ENCODE measurements around the gene SYNJ2.
"Not testable (repeated sequence)": the region's sequence is repeated elsewhere in the genome, so short reads cannot be mapped to it uniquely, and the experiment has no call there.

SYNJ2 gene

DNA sequence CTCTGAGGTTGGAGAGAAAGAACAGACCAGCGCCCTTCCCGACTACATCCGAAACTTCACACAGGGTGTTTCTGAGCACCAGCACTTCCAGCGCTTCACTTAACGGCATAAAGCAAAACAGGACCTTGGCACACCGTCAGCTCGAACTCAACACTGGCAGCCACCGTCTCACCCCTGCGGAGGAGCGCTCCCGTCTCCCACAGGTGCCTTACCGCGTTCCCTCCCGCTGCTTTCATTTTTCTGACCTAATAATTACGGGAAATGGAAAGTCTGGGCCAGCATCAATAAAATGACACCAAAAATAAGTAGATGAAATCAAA lies 37.7 kb upstream of the SYNJ2 start:
- H3K4me1 ChIP-seq (ENCODE audit: control insufficient read depth, insufficient read depth, low read length) = no peaks in the 10 kb centered on the region
- no peaks in the 10 kb centered on the region for H3K27me3 ChIP-seq (ENCODE audit: control insufficient read depth, insufficient read depth, low read length)
- no peak overlapping the region for H3K27ac ChIP-seq (ENCODE audit: low read length)
- DNase-seq (ENCODE audit: low read depth, low spot score) = no peak
- H3K36me3 ChIP-seq (ENCODE audit: control insufficient read depth, insufficient read depth, low read length) = peaks cover 18% of the 10 kb centered on the region
- no peaks in the 10 kb centered on the region for H3K9me3 ChIP-seq (ENCODE audit: control insufficient read depth, insufficient read depth, low read length)
- WGBS (ENCODE audit: insufficient coverage, insufficient read length) = no CpG with 5 or more reads among the region's 15 CpGs
- no peak overlapping the region for H3K4me3 ChIP-seq (ENCODE audit: low read length)

GRCh38 chr6:157944983-157945931 lies 36.4 kb upstream of the SYNJ2 start:
- Histone ChIP-seq H3K36me3 (ENCODE audit: control insufficient read depth, insufficient read depth, low read length) (peaks cover 16% of the 10 kb centered on the region), H3K27me3 (ENCODE audit: control insufficient read depth, insufficient read depth, low read length) (no peaks in the 10 kb centered on the region), H3K9me3 (ENCODE audit: control insufficient read depth, insufficient read depth, low read length) (no peaks in the 10 kb centered on the region), H3K27ac (ENCODE audit: low read length) (no peak overlapping the region), H3K4me1 (ENCODE audit: control insufficient read depth, insufficient read depth, low read length) (no peaks in the 10 kb centered on the region), H3K4me3 (ENCODE audit: low read length) (no peak overlapping the region)
- DNase-seq (ENCODE audit: low read depth, low spot score) = no peak
- no CpG with 5 or more reads among the region's 14 CpGs for WGBS (ENCODE audit: insufficient coverage, insufficient read length)

- no CpG with 5 or more reads among the region's 6 CpGs for WGBS (ENCODE audit: insufficient coverage, insufficient read length)
- DNase-seq (ENCODE audit: low read depth, low spot score) = no peak
- Histone ChIP-seq H3K36me3 (ENCODE audit: control insufficient read depth, insufficient read depth, low read length) (peaks cover 12% of the 10 kb centered on the region), H3K4me3 (ENCODE audit: low read length) (no peak overlapping the region), H3K9me3 (ENCODE audit: control insufficient read depth, insufficient read depth, low read length) (no peaks in the 10 kb centered on the region), H3K27ac (ENCODE audit: low read length) (no peak overlapping the region), H3K4me1 (ENCODE audit: control insufficient read depth, insufficient read depth, low read length) (no peaks in the 10 kb centered on the region), H3K27me3 (ENCODE audit: control insufficient read depth, insufficient read depth, low read length) (no peaks in the 10 kb centered on the region)
These were observed 35.5 kb upstream of the SYNJ2 start for GRCh38 chr6:157946053-157946617.

DNA sequence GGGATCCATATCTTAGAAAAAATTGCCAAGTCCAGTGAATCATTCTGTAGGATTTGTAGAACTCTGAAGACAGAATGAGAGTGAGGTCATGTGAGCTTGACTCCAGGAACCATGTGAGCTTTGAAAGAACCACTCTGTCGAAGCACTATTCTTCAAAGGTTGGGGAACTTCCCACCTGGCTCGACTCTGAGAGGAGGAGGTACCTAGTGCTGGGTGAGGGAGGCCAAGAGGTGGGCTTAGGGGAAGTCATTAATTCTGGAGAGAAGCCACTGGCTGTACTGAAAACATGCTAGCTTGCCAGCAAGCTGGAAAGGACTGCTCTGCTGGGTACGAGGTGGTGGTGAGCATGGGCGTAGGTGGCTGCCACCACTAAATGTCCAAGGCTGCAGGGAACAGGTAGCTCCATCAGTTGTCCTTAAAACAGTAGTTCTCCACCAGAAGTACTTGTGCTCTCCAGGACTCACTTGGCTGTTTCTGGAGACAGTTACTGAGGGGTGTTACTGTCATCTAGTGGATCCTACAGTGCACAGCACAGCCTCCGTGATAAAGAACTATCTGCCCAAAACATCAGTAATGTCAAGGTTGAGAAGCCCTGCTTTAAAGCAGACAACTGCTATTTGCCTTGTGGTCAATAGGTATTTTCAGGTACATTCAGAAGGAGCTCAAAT lies 34.7 kb upstream of the SYNJ2 start:
- Histone ChIP-seq H3K27me3 (ENCODE audit: control insufficient read depth, insufficient read depth, low read length) (no peaks in the 10 kb centered on the region), H3K4me1 (ENCODE audit: control insufficient read depth, insufficient read depth, low read length) (no peaks in the 10 kb centered on the region), H3K9me3 (ENCODE audit: control insufficient read depth, insufficient read depth, low read length) (no peaks in the 10 kb centered on the region), H3K27ac (ENCODE audit: low read length) (no peak overlapping the region), H3K4me3 (ENCODE audit: low read length) (no peak overlapping the region), H3K36me3 (ENCODE audit: control insufficient read depth, insufficient read depth, low read length) (peaks cover 11% of the 10 kb centered on the region)
- WGBS (ENCODE audit: insufficient coverage, insufficient read length) = no CpG with 5 or more reads among the region's 5 CpGs
- DNase-seq (ENCODE audit: low read depth, low spot score) = no peak

DNA sequence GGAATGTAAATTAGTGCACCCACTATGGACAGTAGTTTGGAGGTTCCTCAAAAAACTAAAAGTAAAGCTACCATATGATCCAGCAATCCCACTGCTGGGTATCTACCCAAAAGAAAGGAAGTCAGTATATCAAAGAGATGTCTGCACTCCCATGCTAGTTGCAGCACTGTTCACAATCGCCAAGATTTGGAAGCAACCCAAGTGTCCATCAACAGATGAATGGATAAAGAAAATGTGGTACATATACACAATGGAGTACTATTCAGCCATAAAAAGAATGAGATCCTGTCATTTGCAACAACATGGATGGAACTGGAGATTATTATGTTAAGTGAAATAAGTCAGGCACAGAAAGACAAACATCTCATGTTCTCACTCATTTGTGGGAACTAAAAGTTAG lies 30.8 kb upstream of the SYNJ2 start:
- not testable (repeated sequence) for H3K27me3 ChIP-seq (ENCODE audit: control insufficient read depth, insufficient read depth, low read length); H3K36me3 ChIP-seq (ENCODE audit: control insufficient read depth, insufficient read depth, low read length); H3K9me3 ChIP-seq (ENCODE audit: control insufficient read depth, insufficient read depth, low read length); H3K27ac ChIP-seq (ENCODE audit: low read length); H3K4me3 ChIP-seq (ENCODE audit: low read length); DNase-seq (ENCODE audit: low read depth, low spot score); H3K4me1 ChIP-seq (ENCODE audit: control insufficient read depth, insufficient read depth, low read length)
- no CpG with 5 or more reads among the region's 1 CpG for WGBS (ENCODE audit: insufficient coverage, insufficient read length)

DNA sequence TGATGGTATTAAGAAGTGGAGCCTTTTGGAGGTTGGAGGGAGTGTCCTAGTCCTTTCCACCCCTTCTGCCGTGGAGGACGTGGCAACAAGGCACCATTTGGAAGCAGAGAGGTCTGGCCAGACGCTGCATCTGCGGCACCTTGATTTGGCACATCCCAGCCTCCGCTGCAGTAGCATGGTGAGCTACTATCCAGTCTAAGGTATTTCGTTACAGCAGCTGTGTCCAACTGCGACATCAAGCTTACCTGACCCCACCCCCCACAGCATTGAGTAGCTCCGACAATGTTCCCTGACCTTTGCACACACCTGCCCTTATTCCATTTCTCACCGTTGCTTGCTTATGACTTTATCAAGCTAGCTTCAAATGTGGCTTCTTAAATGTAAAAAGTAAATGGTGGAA lies 29.8 kb upstream of the SYNJ2 start:
- no peak overlapping the region for H3K27ac ChIP-seq (ENCODE audit: low read length)
- WGBS (ENCODE audit: insufficient coverage, insufficient read length) = no CpG with 5 or more reads among the region's 9 CpGs
- H3K4me1 ChIP-seq (ENCODE audit: control insufficient read depth, insufficient read depth, low read length) = no peaks in the 10 kb centered on the region
- H3K9me3 ChIP-seq (ENCODE audit: control insufficient read depth, insufficient read depth, low read length) = no peaks in the 10 kb centered on the region
- DNase-seq (ENCODE audit: low read depth, low spot score) = no peak
- H3K36me3 ChIP-seq (ENCODE audit: control insufficient read depth, insufficient read depth, low read length) = no peaks in the 10 kb centered on the region
- no peaks in the 10 kb centered on the region for H3K27me3 ChIP-seq (ENCODE audit: control insufficient read depth, insufficient read depth, low read length)
- no peak overlapping the region for H3K4me3 ChIP-seq (ENCODE audit: low read length)

GRCh38 chr6:157952861-157953351 lies 28.8 kb upstream of the SYNJ2 start:
- Histone ChIP-seq H3K36me3 (ENCODE audit: control insufficient read depth, insufficient read depth, low read length) (no peaks in the 10 kb centered on the region), H3K9me3 (ENCODE audit: control insufficient read depth, insufficient read depth, low read length) (no peaks in the 10 kb centered on the region), H3K4me3 (ENCODE audit: low read length) (no peak overlapping the region), H3K27me3 (ENCODE audit: control insufficient read depth, insufficient read depth, low read length) (no peaks in the 10 kb centered on the region), H3K4me1 (ENCODE audit: control insufficient read depth, insufficient read depth, low read length) (no peaks in the 10 kb centered on the region), H3K27ac (ENCODE audit: low read length) (no peak overlapping the region)
- DNase-seq (ENCODE audit: low read depth, low spot score) = no peak
- no CpG with 5 or more reads among the region's 7 CpGs for WGBS (ENCODE audit: insufficient coverage, insufficient read length)

- Histone ChIP-seq H3K4me3 (ENCODE audit: low read length) (no peak overlapping the region), H3K9me3 (ENCODE audit: control insufficient read depth, insufficient read depth, low read length) (no peaks in the 10 kb centered on the region), H3K36me3 (ENCODE audit: control insufficient read depth, insufficient read depth, low read length) (no peaks in the 10 kb centered on the region), H3K27me3 (ENCODE audit: control insufficient read depth, insufficient read depth, low read length) (no peaks in the 10 kb centered on the region), H3K4me1 (ENCODE audit: control insufficient read depth, insufficient read depth, low read length) (no peaks in the 10 kb centered on the region), H3K27ac (ENCODE audit: low read length) (no peak overlapping the region)
- no peak for DNase-seq (ENCODE audit: low read depth, low spot score)
- WGBS (ENCODE audit: insufficient coverage, insufficient read length) = no CpG with 5 or more reads among the region's 7 CpGs
These were observed 28.0 kb upstream of the SYNJ2 start for GRCh38 chr6:157953580-157954091.

DNA sequence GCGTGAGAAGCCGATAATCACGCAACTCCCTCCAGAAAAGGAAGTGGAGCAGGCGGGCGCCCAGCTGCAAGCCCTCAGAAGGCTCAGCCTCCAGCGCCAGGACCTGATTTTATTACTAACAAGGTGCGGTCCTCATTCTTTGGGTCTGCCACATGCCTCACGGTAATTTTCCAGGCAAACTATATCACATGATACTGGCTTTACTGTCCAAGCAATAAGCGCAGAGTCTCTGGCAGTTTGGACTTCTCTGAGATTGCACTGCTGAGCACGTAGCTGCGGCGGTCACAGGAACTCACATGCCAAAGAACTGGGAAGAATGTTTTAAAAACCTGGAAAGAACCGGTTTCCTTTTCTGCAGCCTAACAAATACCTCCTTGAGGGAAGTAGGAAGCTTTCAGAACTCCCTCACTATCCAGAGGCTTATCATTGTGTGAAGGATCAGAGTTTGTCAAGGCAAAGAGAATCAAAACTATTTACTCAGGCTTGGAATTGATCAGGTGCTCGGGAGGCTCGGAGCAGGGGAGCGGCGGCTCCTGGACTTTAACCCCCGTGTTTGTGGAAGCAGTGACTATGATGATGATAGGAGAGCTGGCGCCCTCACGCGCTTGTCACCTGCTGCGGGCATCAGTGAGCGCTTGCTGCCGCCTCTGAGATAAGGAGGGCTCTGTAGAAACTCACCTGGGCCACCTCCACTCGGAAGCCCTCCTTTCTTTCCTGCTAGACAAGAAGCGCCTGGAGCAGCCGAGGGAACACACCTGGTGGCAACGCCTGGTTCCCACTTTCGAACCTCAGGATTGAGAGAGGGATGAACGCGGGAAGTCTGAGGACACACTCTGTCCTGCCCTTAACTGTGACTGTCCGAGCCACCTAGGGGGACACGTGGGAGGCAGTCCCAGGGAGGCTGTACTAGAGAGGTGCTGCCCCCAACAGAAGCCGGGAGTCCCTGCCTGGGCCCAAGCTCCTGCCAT lies 27.2 kb upstream of the SYNJ2 start:
- Histone ChIP-seq H3K27ac (ENCODE audit: low read length) (no peak overlapping the region), H3K36me3 (ENCODE audit: control insufficient read depth, insufficient read depth, low read length) (no peaks in the 10 kb centered on the region), H3K4me3 (ENCODE audit: low read length) (no peak overlapping the region), H3K9me3 (ENCODE audit: control insufficient read depth, insufficient read depth, low read length) (no peaks in the 10 kb centered on the region), H3K4me1 (ENCODE audit: control insufficient read depth, insufficient read depth, low read length) (no peaks in the 10 kb centered on the region), H3K27me3 (ENCODE audit: control insufficient read depth, insufficient read depth, low read length) (no peaks in the 10 kb centered on the region)
- no peak for DNase-seq (ENCODE audit: low read depth, low spot score)
- WGBS (ENCODE audit: insufficient coverage, insufficient read length) = no CpG with 5 or more reads among the region's 34 CpGs

DNA sequence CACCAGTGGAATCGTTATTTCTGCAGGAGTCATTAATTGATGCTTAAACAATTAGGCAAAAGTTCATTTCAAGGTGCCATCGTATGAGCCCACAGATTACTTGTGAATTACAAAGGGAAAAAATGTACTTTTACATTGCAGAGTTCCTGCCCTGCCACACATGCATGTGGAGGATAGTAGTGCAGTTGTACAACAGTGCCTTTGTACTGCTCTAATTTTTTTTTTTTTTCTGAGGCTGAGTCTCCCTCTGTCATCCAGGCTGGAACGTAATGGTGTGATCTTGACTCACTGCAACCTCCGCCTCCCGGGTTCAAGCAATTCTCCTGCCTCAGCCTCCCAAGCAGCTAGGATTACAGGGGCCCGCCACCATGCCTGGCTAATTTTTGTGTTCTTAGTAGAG lies 26.0 kb upstream of the SYNJ2 start:
- H3K4me1 ChIP-seq (ENCODE audit: control insufficient read depth, insufficient read depth, low read length) = no peaks in the 10 kb centered on the region
- H3K36me3 ChIP-seq (ENCODE audit: control insufficient read depth, insufficient read depth, low read length) = no peaks in the 10 kb centered on the region
- WGBS (ENCODE audit: insufficient coverage, insufficient read length) = no CpG with 5 or more reads among the region's 6 CpGs
- H3K4me3 ChIP-seq (ENCODE audit: low read length) = no peak overlapping the region
- H3K9me3 ChIP-seq (ENCODE audit: control insufficient read depth, insufficient read depth, low read length) = no peaks in the 10 kb centered on the region
- H3K27me3 ChIP-seq (ENCODE audit: control insufficient read depth, insufficient read depth, low read length) = no peaks in the 10 kb centered on the region
- no peak for DNase-seq (ENCODE audit: low read depth, low spot score)
- H3K27ac ChIP-seq (ENCODE audit: low read length) = no peak overlapping the region

Measured in iPS DF 6.9 (cell line).